ENCODE measurements around the gene LONRF2.

The LONRF2 gene

GRCh38 chr2:100246163-100247145 is 75.8 kb downstream of the LONRF2 start:
- DNase-seq: no peak
- H3K4me3 Mint-ChIP-seq: no peak overlapping the region
- no peaks in the 10 kb centered on the region for H3K4me1 Mint-ChIP-seq (ENCODE audit: low read depth)
- no peaks in the 10 kb centered on the region for H3K9me3 Mint-ChIP-seq
- H3K27me3 Mint-ChIP-seq: peaks cover 25% of the 10 kb centered on the region
- no peak overlapping the region for H3K27ac Mint-ChIP-seq
- no peaks in the 10 kb centered on the region for H3K36me3 Mint-ChIP-seq (ENCODE audit: low read depth)

GRCh38 chr2:100245681-100246080 is 76.6 kb downstream of the LONRF2 start:
- peaks cover 25% of the 10 kb centered on the region for H3K27me3 Mint-ChIP-seq

GRCh38 chr2:100244881-100245605 is 77.3 kb downstream of the LONRF2 start:
- Mint-ChIP-seq H3K27me3 (peaks cover 24% of the 10 kb centered on the region), H3K4me3 (no peak overlapping the region), H3K36me3 (ENCODE audit: low read depth) (no peaks in the 10 kb centered on the region), H3K4me1 (ENCODE audit: low read depth) (no peaks in the 10 kb centered on the region), H3K9me3 (no peaks in the 10 kb centered on the region), H3K27ac (no peak overlapping the region)
- no peak for DNase-seq

More at GRCh38 chr2:100245681-100246080, 76.6 kb downstream of the LONRF2 start:
- no peak overlapping the region for H3K4me3 Mint-ChIP-seq
- no peaks in the 10 kb centered on the region for H3K9me3 Mint-ChIP-seq
- no peaks in the 10 kb centered on the region for H3K4me1 Mint-ChIP-seq (ENCODE audit: low read depth)
- H3K27ac Mint-ChIP-seq: no peak overlapping the region
- no peak for DNase-seq
- no peaks in the 10 kb centered on the region for H3K36me3 Mint-ChIP-seq (ENCODE audit: low read depth)

GRCh38 chr2:100243631-100244030 is 78.7 kb downstream of the LONRF2 start:
- H3K36me3 Mint-ChIP-seq (ENCODE audit: low read depth): no peaks in the 10 kb centered on the region
- peaks cover 15% of the 10 kb centered on the region for H3K27me3 Mint-ChIP-seq
- no peak overlapping the region for H3K27ac Mint-ChIP-seq
- no peak for DNase-seq
- H3K4me3 Mint-ChIP-seq: no peak overlapping the region
- no peaks in the 10 kb centered on the region for H3K9me3 Mint-ChIP-seq
- no peaks in the 10 kb centered on the region for H3K4me1 Mint-ChIP-seq (ENCODE audit: low read depth)

- H3K9me3 Mint-ChIP-seq: no peaks in the 10 kb centered on the region
- no peaks in the 10 kb centered on the region for H3K36me3 Mint-ChIP-seq (ENCODE audit: low read depth)
- no peaks in the 10 kb centered on the region for H3K4me1 Mint-ChIP-seq (ENCODE audit: low read depth)
- H3K27ac Mint-ChIP-seq: no peak overlapping the region
- no peak overlapping the region for H3K4me3 Mint-ChIP-seq
- peaks cover 11% of the 10 kb centered on the region for H3K27me3 Mint-ChIP-seq
- peak; percentile 68 for DNase-seq
Observed at GRCh38 chr2:100242891-100243619, 79.2 kb downstream of the LONRF2 start.

GRCh38 chr2:100242476-100242875 is 79.8 kb downstream of the LONRF2 start:
- Mint-ChIP-seq H3K36me3 (ENCODE audit: low read depth) (no peaks in the 10 kb centered on the region), H3K4me1 (ENCODE audit: low read depth) (no peaks in the 10 kb centered on the region), H3K27me3 (peaks cover 9% of the 10 kb centered on the region), H3K4me3 (no peak overlapping the region), H3K27ac (no peak overlapping the region), H3K9me3 (no peaks in the 10 kb centered on the region)
- DNase-seq: no peak

- no peak overlapping the region for H3K27ac Mint-ChIP-seq
- no peak for DNase-seq
- H3K4me1 Mint-ChIP-seq (ENCODE audit: low read depth): peaks cover 2% of the 10 kb centered on the region
- peaks cover 2% of the 10 kb centered on the region for H3K27me3 Mint-ChIP-seq
- no peak overlapping the region for H3K4me3 Mint-ChIP-seq
- no peaks in the 10 kb centered on the region for H3K9me3 Mint-ChIP-seq
- no peaks in the 10 kb centered on the region for H3K36me3 Mint-ChIP-seq (ENCODE audit: low read depth)
Observed at GRCh38 chr2:100241236-100241635, 81.1 kb downstream of the LONRF2 start.

- no peaks in the 10 kb centered on the region for H3K36me3 Mint-ChIP-seq (ENCODE audit: low read depth)
- no peak overlapping the region for H3K27ac Mint-ChIP-seq
- no peak overlapping the region for H3K4me3 Mint-ChIP-seq
- H3K4me1 Mint-ChIP-seq (ENCODE audit: low read depth): peaks cover 8% of the 10 kb centered on the region
- no peaks in the 10 kb centered on the region for H3K27me3 Mint-ChIP-seq
- H3K9me3 Mint-ChIP-seq: no peaks in the 10 kb centered on the region
- DNase-seq: no peak
Observed at GRCh38 chr2:100240386-100240785, 81.9 kb downstream of the LONRF2 start.

GRCh38 chr2:100239486-100240210 is 82.7 kb downstream of the LONRF2 start:
- H3K27me3 Mint-ChIP-seq: no peaks in the 10 kb centered on the region
- peaks cover 16% of the 10 kb centered on the region for H3K4me1 Mint-ChIP-seq (ENCODE audit: low read depth)
- no peak for DNase-seq
- no peaks in the 10 kb centered on the region for H3K36me3 Mint-ChIP-seq (ENCODE audit: low read depth)
- no peak overlapping the region for H3K27ac Mint-ChIP-seq
- no peaks in the 10 kb centered on the region for H3K9me3 Mint-ChIP-seq
- H3K4me3 Mint-ChIP-seq: no peak overlapping the region

GRCh38 chr2:100238471-100238870 is 83.8 kb downstream of the LONRF2 start:
- Mint-ChIP-seq H3K9me3 (no peaks in the 10 kb centered on the region), H3K27me3 (no peaks in the 10 kb centered on the region), H3K4me3 (no peak overlapping the region), H3K27ac (no peak overlapping the region), H3K4me1 (ENCODE audit: low read depth) (peaks cover 21% of the 10 kb centered on the region), H3K36me3 (ENCODE audit: low read depth) (no peaks in the 10 kb centered on the region)
- DNase-seq: no peak

GRCh38 chr2:100237770-100238169 is 84.5 kb downstream of the LONRF2 start:
- Mint-ChIP-seq H3K4me3 (no peak overlapping the region), H3K36me3 (ENCODE audit: low read depth) (no peaks in the 10 kb centered on the region), H3K4me1 (ENCODE audit: low read depth) (peaks cover 21% of the 10 kb centered on the region), H3K27ac (no peak overlapping the region), H3K27me3 (no peaks in the 10 kb centered on the region), H3K9me3 (no peaks in the 10 kb centered on the region)
- no peak for DNase-seq

- H3K9me3 Mint-ChIP-seq: no peaks in the 10 kb centered on the region
- H3K4me3 Mint-ChIP-seq: no peak overlapping the region
- H3K4me1 Mint-ChIP-seq (ENCODE audit: low read depth): peaks cover 21% of the 10 kb centered on the region
- no peak for DNase-seq
- no peaks in the 10 kb centered on the region for H3K27me3 Mint-ChIP-seq
- no peaks in the 10 kb centered on the region for H3K36me3 Mint-ChIP-seq (ENCODE audit: low read depth)
- no peak overlapping the region for H3K27ac Mint-ChIP-seq
Observed at GRCh38 chr2:100237163-100237562, 85.1 kb downstream of the LONRF2 start.

GRCh38 chr2:100236166-100236565 is 86.1 kb downstream of the LONRF2 start:
- no peaks in the 10 kb centered on the region for H3K9me3 Mint-ChIP-seq

GRCh38 chr2:100235581-100235980 is 86.7 kb downstream of the LONRF2 start:
- H3K27me3 Mint-ChIP-seq: no peaks in the 10 kb centered on the region
- no peaks in the 10 kb centered on the region for H3K9me3 Mint-ChIP-seq
- H3K4me1 Mint-ChIP-seq (ENCODE audit: low read depth): peaks cover 25% of the 10 kb centered on the region
- no peaks in the 10 kb centered on the region for H3K36me3 Mint-ChIP-seq (ENCODE audit: low read depth)
- DNase-seq: no peak
- no peak overlapping the region for H3K27ac Mint-ChIP-seq
- no peak overlapping the region for H3K4me3 Mint-ChIP-seq

More at GRCh38 chr2:100236166-100236565, 86.1 kb downstream of the LONRF2 start:
- no peak overlapping the region for H3K4me3 Mint-ChIP-seq
- H3K27ac Mint-ChIP-seq: no peak overlapping the region
- no peaks in the 10 kb centered on the region for H3K27me3 Mint-ChIP-seq
- DNase-seq: no peak
- H3K4me1 Mint-ChIP-seq (ENCODE audit: low read depth): peaks cover 25% of the 10 kb centered on the region
- H3K36me3 Mint-ChIP-seq (ENCODE audit: low read depth): no peaks in the 10 kb centered on the region
